IPS-20b (cell line): ENCODE results near the gene SLC7A14.

Experiments used
- H3K27ac ChIP-seq: one replicate; pipeline ENCODE4 v1.5.1; 2013; ENCODE audit warnings: low read length
- H3K27me3 ChIP-seq: 2 replicates; pipeline ENCODE4 v1.6.1; 2013; ENCODE audit warnings: mild to moderate bottlenecking, low read length, inconsistent platforms; ENCODE audit not compliant: insufficient read depth
- H3K36me3 ChIP-seq: 2 replicates; pipeline ENCODE4 v1.6.1; 2013; ENCODE audit warnings: low read depth, mild to moderate bottlenecking, inconsistent platforms, low read length, moderate library complexity; ENCODE audit not compliant: insufficient read depth
- H3K4me1 ChIP-seq: 2 replicates; pipeline ENCODE4 v1.6.1; 2013; ENCODE audit warnings: mild to moderate bottlenecking, control low read depth, inconsistent platforms, low read length, moderate library complexity; ENCODE audit not compliant: insufficient read depth
- H3K4me3 ChIP-seq: 2 replicates; pipeline ENCODE4 v1.5.1; 2013; ENCODE audit warnings: mild to moderate bottlenecking, low read length, inconsistent platforms
- H3K9ac ChIP-seq: 2 replicates; pipeline ENCODE4 v1.6.1; 2013; ENCODE audit warnings: low read depth, mild to moderate bottlenecking, inconsistent platforms, low read length, moderate library complexity
- H3K9me3 ChIP-seq: 2 replicates; pipeline ENCODE4 v1.6.1; 2013; ENCODE audit warnings: mild to moderate bottlenecking, low read depth, low read length, inconsistent platforms; ENCODE audit not compliant: insufficient read depth

Gene SLC7A14

GRCh38 chr3:170529912-170530311 lies 56.0 kb downstream of the SLC7A14 start:
- H3K4me1 ChIP-seq, result no peaks in the 10 kb centered on the region
- H3K36me3 ChIP-seq, result no peaks in the 10 kb centered on the region
- no peak overlapping the region for H3K27ac ChIP-seq
- H3K27me3 ChIP-seq, result no peaks in the 10 kb centered on the region
- no peak overlapping the region for H3K4me3 ChIP-seq
- no peaks in the 10 kb centered on the region for H3K9me3 ChIP-seq
- no peak overlapping the region for H3K9ac ChIP-seq

- Histone ChIP-seq H3K9ac (no peak overlapping the region), H3K36me3 (no peaks in the 10 kb centered on the region), H3K4me3 (no peak overlapping the region), H3K27me3 (no peaks in the 10 kb centered on the region), H3K27ac (no peak overlapping the region), H3K4me1 (no peaks in the 10 kb centered on the region), H3K9me3 (no peaks in the 10 kb centered on the region)
Observed at GRCh38 chr3:170529346-170529745, 56.5 kb downstream of the SLC7A14 start.

GRCh38 chr3:170528726-170529125 lies 57.1 kb downstream of the SLC7A14 start:
- no peak overlapping the region for H3K27ac ChIP-seq
- H3K4me1 ChIP-seq, result no peaks in the 10 kb centered on the region
- no peaks in the 10 kb centered on the region for H3K27me3 ChIP-seq
- no peak overlapping the region for H3K9ac ChIP-seq
- H3K36me3 ChIP-seq, result no peaks in the 10 kb centered on the region
- H3K4me3 ChIP-seq, result no peak overlapping the region
- H3K9me3 ChIP-seq, result no peaks in the 10 kb centered on the region

DNA sequence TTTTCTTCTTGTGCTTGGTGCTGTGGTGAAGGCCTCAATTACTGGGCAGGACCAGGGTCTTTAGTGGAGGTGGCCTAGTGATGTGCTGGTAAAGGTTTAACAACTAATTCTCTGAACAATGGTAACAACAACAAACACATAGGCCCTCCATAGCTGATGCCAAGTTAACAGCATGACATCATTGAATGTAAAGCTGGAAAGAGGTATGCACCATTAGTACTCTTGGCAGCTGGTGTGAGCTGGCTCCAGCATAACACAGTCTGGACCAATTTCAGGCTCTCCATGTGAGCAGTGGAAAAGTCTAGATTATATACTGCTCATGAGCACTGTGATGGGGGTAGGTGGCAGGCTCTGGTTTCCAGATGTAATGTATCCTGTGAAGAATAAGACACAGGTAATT lies 61.8 kb downstream of the SLC7A14 start:
- H3K9me3 ChIP-seq, result no peaks in the 10 kb centered on the region
- no peak overlapping the region for H3K9ac ChIP-seq
- H3K4me1 ChIP-seq, result no peaks in the 10 kb centered on the region
- H3K27ac ChIP-seq, result no peak overlapping the region
- no peaks in the 10 kb centered on the region for H3K36me3 ChIP-seq
- no peak overlapping the region for H3K4me3 ChIP-seq
- no peaks in the 10 kb centered on the region for H3K27me3 ChIP-seq

- H3K9ac ChIP-seq, result no peak overlapping the region
- H3K4me3 ChIP-seq, result no peak overlapping the region
- H3K27me3 ChIP-seq, result no peaks in the 10 kb centered on the region
- no peaks in the 10 kb centered on the region for H3K4me1 ChIP-seq
- no peaks in the 10 kb centered on the region for H3K36me3 ChIP-seq
- H3K9me3 ChIP-seq, result no peaks in the 10 kb centered on the region
- no peak overlapping the region for H3K27ac ChIP-seq
Observed at GRCh38 chr3:170523248-170523647, 62.6 kb downstream of the SLC7A14 start.

- Histone ChIP-seq H3K27me3 (no peaks in the 10 kb centered on the region), H3K36me3 (no peaks in the 10 kb centered on the region), H3K4me3 (no peak overlapping the region), H3K4me1 (no peaks in the 10 kb centered on the region), H3K9me3 (no peaks in the 10 kb centered on the region), H3K9ac (no peak overlapping the region), H3K27ac (no peak overlapping the region)
Observed at GRCh38 chr3:170522201-170522600, 63.7 kb downstream of the SLC7A14 start.

- Histone ChIP-seq H3K9me3 (no peaks in the 10 kb centered on the region), H3K27ac (no peak overlapping the region), H3K27me3 (no peaks in the 10 kb centered on the region), H3K36me3 (no peaks in the 10 kb centered on the region), H3K4me3 (no peak overlapping the region), H3K4me1 (no peaks in the 10 kb centered on the region), H3K9ac (no peak overlapping the region)
Observed at GRCh38 chr3:170520996-170521395, 64.9 kb downstream of the SLC7A14 start.

- no peak overlapping the region for H3K9ac ChIP-seq
- no peak overlapping the region for H3K27ac ChIP-seq
- H3K4me3 ChIP-seq, result no peak overlapping the region
- no peaks in the 10 kb centered on the region for H3K9me3 ChIP-seq
- H3K36me3 ChIP-seq, result no peaks in the 10 kb centered on the region
- no peaks in the 10 kb centered on the region for H3K4me1 ChIP-seq
- H3K27me3 ChIP-seq, result no peaks in the 10 kb centered on the region
Observed at GRCh38 chr3:170517242-170517945, 68.5 kb downstream of the SLC7A14 start.

- Histone ChIP-seq H3K4me1 (no peaks in the 10 kb centered on the region), H3K27ac (no peak overlapping the region), H3K4me3 (no peak overlapping the region), H3K9me3 (no peaks in the 10 kb centered on the region), H3K27me3 (no peaks in the 10 kb centered on the region), H3K36me3 (no peaks in the 10 kb centered on the region), H3K9ac (no peak overlapping the region)
Observed at GRCh38 chr3:170513642-170514041, 72.2 kb downstream of the SLC7A14 start.

GRCh38 chr3:170511371-170511770 lies 74.5 kb downstream of the SLC7A14 start:
- H3K4me1 ChIP-seq, result peaks cover 5% of the 10 kb centered on the region; the same call in 1 of the 2 replicates
- no peaks in the 10 kb centered on the region for H3K9me3 ChIP-seq
- no peaks in the 10 kb centered on the region for H3K36me3 ChIP-seq
- no peak overlapping the region for H3K4me3 ChIP-seq
- H3K27me3 ChIP-seq, result no peaks in the 10 kb centered on the region
- H3K9ac ChIP-seq, result no peak overlapping the region
- no peak overlapping the region for H3K27ac ChIP-seq

DNA sequence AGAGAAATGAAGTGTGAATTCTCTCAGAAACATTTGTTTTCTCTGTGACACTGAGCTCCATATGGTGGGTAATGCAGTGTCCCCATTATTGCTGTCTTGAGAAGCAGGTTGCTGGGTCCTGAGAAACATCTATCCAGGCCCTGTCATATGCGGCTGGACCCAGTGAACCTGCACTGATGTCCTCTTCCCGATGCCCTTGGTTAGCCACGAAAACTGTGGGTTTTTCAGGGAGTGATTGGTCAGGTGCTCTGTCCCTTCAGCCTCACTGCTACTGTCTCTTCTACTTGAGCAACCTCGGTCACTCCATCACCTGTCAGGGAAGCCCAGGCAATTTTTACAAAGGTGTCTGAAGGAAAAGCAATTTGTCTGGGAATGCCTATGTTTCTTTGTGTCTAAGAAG lies 77.0 kb downstream of the SLC7A14 start:
- Histone ChIP-seq H3K27me3 (no peaks in the 10 kb centered on the region), H3K36me3 (no peaks in the 10 kb centered on the region), H3K4me1 (peaks cover 5% of the 10 kb centered on the region; the same call in 1 of the 2 replicates), H3K4me3 (no peak overlapping the region), H3K9ac (no peak overlapping the region), H3K27ac (no peak overlapping the region), H3K9me3 (no peaks in the 10 kb centered on the region)

GRCh38 chr3:170508291-170508690 lies 77.6 kb downstream of the SLC7A14 start:
- no peaks in the 10 kb centered on the region for H3K36me3 ChIP-seq
- H3K9me3 ChIP-seq, result no peaks in the 10 kb centered on the region
- no peak overlapping the region for H3K27ac ChIP-seq
- no peaks in the 10 kb centered on the region for H3K27me3 ChIP-seq
- peaks cover 5% of the 10 kb centered on the region; the same call in 1 of the 2 replicates for H3K4me1 ChIP-seq
- no peak overlapping the region for H3K4me3 ChIP-seq
- H3K9ac ChIP-seq, result no peak overlapping the region
